Activated naive CD4-positive, alpha-beta T cell treated with anti-CD3 and anti-CD28 coated beads for 36 hours (primary cell): Measurements from ENCODE around the gene ZNF205. TPM values are rescaled to one million over a fixed set of nuclear protein-coding genes. Genes with fewer than 3 reads are reported as not detected.

Experiments
- CTCF ChIA-PET: fragments of 350-600 bp; sonication (Branson Sonifier 250); formaldehyde crosslinking; loops from one replicate; lab custom pipeline; 2021; ENCODE audit warnings: antibody characterized with exemption; lab: Charles Lee
- DNase-seq: peaks from one replicate; pipeline ENCODE4 v3.0.0-alpha.2; 2020
- H3K27ac Mint-ChIP-seq: one replicate; pipeline ENCODE4 v1.8.0; 2021; ENCODE audit warnings: mild to moderate bottlenecking, mixed read lengths
- H3K27me3 Mint-ChIP-seq: one replicate; pipeline ENCODE4 v1.8.0; 2021; ENCODE audit warnings: low read depth, mixed read lengths
- H3K36me3 Mint-ChIP-seq: one replicate; pipeline ENCODE4 v1.8.0; 2021; ENCODE audit warnings: low read depth, mixed read lengths
- H3K4me1 Mint-ChIP-seq: one replicate; pipeline ENCODE4 v1.8.0; 2021; ENCODE audit warnings: low read depth, mixed read lengths
- H3K4me3 Mint-ChIP-seq: one replicate; pipeline ENCODE4 v1.8.0; 2021; ENCODE audit warnings: mild to moderate bottlenecking, moderate library complexity, mixed read lengths
- H3K9me3 Mint-ChIP-seq: one replicate; pipeline ENCODE4 v1.8.0; 2021; ENCODE audit warnings: mixed read lengths
- intact Hi-C: fragments of 100-400 bp; cut with micrococcal nuclease; formaldehyde crosslinking; loops from one replicate; pipeline ENCODE4 v1.15.1; 2023
- total RNA-seq, 2 experiments: library from RNA; stranded (reverse); gene quantifications; one replicate each; pipeline ENCODE4 v1.2.3, GENCODE V29; 2021

Gene ZNF205
- total RNA-seq, 2 experiments from 2014 or later: 0.25 TPM; not detected in 1

DNA sequence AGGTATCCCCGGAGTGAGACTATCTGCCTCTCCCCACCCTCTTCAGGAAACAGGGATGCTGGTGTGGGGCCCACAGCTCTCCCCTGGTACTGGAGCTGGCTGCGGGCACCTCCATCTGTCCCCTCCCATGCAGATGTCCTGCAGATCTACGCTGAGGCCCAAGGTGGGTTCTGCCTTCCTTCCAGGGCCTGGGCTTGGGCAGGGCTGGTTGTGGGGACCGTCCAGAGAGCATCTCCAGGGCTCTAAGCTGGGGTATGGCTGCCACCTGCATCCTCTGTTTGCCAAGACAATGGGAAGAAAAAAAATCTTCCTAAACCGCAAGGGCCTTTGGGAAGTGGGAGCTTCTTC, 35.3 kb downstream of the ZNF205 start:
- DNase-seq: no peak
- Mint-ChIP-seq H3K9me3 (no peaks in the 10 kb centered on the region), H3K27me3 (peaks cover 4% of the 10 kb centered on the region), H3K27ac (no peak overlapping the region), H3K4me1 (peaks cover 19% of the 10 kb centered on the region), H3K36me3 (peaks cover 4% of the 10 kb centered on the region), H3K4me3 (no peak overlapping the region)
- CTCF ChIA-PET: interaction anchor here (0.6 to 8.2 kb wide), 10 partner anchors 13 to 116 kb away, joined by 3 to 62 read pairs (median 4); partner anchors contain the start of gene ZNF213
- intact Hi-C loops: no loop called here

DNA sequence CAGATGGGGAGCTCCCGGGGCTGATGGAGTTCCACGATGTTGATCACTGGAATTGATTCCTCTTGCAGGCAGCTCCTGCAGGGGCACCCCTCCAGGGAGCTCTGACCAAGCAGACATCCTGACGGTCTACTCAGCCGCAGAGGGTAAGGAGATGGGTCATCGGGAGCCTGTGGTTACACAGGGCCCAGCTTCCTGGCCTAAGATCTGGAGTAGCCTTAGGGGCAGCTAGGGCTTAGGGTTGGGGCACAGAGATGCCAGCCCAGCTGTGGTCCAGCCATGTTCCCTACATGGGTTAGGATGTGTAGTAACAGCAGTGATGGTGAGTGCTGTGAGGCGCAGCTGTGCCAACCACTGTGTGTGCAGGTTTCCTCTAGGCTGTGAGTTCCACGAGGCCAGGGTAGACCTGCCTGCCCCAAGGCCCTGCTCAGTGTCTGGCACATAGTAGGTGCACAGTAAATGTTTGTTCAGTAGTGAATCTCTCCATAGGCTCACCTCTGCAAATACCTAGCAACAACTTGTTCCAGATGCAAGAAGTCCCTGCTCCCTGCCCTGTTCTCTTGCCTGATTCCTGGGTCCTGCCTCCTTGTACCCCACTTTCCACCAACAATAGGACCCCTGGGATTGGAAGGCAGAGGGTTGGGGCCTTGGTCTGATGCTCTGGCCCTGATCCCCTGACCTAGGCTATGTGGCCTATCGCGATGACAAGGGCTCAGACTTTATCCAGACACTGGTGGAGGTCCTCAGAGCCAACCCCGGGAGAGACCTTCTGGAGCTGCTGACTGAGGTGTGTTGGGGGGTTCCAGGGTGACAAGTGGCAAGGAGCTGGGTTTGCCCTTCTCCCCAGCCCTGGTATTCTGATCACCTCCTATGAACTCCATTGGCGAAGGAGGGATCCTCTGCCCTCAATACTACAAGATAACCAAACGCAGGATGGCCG, 36.1 kb downstream of the ZNF205 start:
- CTCF ChIA-PET: interaction anchor here (0.6 to 8.2 kb wide), 12 partner anchors 13 to 129 kb away, joined by 3 to 62 read pairs (median 3); partner anchors contain the start of gene ZNF213
- intact Hi-C loops: no loop called here
- H3K27me3 Mint-ChIP-seq: peaks cover 4% of the 10 kb centered on the region
- no peaks in the 10 kb centered on the region for H3K9me3 Mint-ChIP-seq
- H3K4me1 Mint-ChIP-seq: peaks cover 21% of the 10 kb centered on the region
- H3K27ac Mint-ChIP-seq: no peak overlapping the region
- H3K36me3 Mint-ChIP-seq: peaks cover 4% of the 10 kb centered on the region
- peak overlapping the region; percentile 88 for H3K4me3 Mint-ChIP-seq
- DNase-seq: no peak

DNA sequence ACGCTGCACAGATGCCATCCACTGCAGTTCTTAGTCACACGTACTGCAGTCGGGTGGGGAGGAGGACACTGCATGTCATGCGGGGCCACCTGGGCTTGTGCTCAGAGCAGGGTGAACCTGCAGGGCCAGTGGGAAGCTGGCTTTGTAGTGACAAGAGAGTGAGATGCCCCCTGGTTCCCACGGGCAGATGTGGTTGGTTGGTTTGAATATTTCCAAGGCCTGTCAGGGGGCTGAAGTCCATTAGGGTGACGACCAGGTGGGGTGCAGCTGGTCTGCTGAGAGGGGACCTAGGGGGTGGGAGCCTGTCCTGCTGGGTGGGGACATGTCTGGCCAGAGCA, 36.8 kb downstream of the ZNF205 start:
- Mint-ChIP-seq H3K27me3 (peaks cover 4% of the 10 kb centered on the region), H3K27ac (no peak overlapping the region), H3K4me1 (peaks cover 21% of the 10 kb centered on the region), H3K36me3 (peaks cover 4% of the 10 kb centered on the region), H3K9me3 (peaks cover under 1% of the 10 kb centered on the region), H3K4me3 (peak overlapping the region; percentile 88)
- no peak for DNase-seq
- intact Hi-C loops: no loop called here
- CTCF ChIA-PET: interaction anchor here (0.8 to 8.2 kb wide), 7 partner anchors 13 to 130 kb away, joined by 3 to 62 read pairs (median 4); partner anchors contain the start of gene ZNF213

DNA sequence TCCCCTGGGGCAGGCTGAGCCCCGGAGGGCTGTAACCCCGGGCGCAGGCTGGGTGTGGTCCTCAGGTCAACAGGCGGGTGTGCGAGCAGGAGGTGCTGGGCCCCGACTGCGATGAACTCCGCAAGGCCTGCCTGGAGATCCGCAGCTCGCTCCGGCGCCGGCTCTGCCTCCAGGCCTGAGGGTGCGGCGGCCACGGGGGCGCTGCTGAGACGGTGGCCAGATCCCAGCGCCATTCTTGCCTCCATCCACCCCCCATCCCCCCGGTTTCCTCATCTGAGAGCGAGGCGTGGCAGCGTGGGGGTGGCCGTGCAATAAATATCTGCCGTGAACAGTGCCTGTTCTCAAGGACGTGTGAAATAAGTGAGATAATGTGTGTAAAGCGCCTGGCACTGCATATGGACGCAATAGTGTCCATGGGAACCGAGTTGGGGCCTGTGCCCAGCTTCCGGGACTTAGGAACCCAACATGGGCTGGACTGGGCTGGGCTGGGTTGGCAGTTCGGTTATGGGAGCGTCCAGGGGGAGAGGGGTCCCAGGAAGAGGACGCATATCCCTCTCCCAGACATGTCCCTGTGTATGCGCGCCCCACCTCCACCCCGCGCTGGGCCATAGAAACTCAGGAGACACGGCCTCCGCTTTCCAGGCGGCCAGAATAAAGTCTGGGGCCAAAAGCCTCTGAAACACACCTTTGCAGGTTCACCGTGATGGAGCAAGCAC, 37.4 kb downstream of the ZNF205 start:
- H3K9me3 Mint-ChIP-seq: peaks cover 2% of the 10 kb centered on the region
- intact Hi-C loops: loop anchor here (1.0 to 10.0 kb wide), 8 partner anchors 9 to 428 kb away; partner anchors contain the start of genes FLYWCH1, NLRC3, OR1F1 and ZNF263
- peaks cover 4% of the 10 kb centered on the region for H3K36me3 Mint-ChIP-seq

DNA sequence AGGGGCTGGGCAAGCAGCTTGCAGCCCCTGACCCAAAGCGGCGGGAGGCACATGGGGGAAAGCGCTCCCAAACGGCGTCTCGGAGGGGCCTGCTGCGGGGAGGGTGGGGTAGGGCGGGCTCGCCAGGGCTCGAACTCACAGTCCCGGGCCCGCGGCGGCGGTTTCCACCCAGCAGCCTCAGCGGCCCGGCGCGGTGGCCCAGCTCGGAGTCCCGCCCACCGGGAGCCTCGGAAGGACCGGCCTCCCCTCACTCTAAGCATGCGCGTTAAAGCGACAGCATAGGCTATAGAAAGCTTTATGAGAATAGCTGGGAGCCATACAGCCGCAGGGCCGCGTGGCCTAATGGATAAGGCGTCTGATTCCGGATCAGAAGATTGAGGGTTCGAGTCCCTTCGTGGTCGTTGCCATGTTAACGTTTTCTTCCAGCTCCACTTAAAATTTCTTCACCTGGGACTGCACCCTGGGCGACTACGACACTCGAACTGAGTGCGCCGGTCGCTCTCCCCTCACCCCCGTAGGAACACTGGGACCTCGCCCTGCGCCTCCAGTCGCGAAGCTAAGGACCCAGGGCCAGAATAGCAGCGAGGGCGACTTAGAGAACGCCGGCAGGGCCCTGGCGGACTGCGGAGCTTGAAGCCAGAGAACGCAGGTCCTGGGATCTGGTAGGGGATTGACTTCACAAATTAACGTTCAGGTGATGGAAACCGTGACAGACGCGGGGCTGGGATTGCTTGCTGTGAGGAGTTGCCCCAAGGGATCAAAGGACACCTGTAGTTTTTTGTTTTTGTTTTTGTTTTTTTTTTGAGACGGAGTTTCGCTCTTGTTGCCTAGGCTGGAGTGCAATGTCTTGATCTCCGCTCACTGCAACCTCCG, 38.2 kb downstream of the ZNF205 start:
- intact Hi-C loops: loop anchor here (1.0 to 10.0 kb wide), 8 partner anchors 8 to 427 kb away; partner anchors contain the start of genes FLYWCH1, NLRC3, OR1F1 and ZNF263
- H3K27ac Mint-ChIP-seq: peak overlapping the region; percentile 86
- peaks cover 21% of the 10 kb centered on the region for H3K4me1 Mint-ChIP-seq
- CTCF ChIA-PET: interaction anchor here (0.5 to 8.2 kb wide), 15 partner anchors 15 to 631 kb away, joined by 3 to 62 read pairs (median 3); partner anchors contain the start of gene ZNF213
- peaks cover 4% of the 10 kb centered on the region for H3K36me3 Mint-ChIP-seq
- H3K4me3 Mint-ChIP-seq: peak overlapping the region; percentile 88
- peaks cover 4% of the 10 kb centered on the region for H3K27me3 Mint-ChIP-seq
- DNase-seq: peak; percentile 100
- peaks cover 2% of the 10 kb centered on the region for H3K9me3 Mint-ChIP-seq

More for the DNA sequence above, 37.4 kb downstream of the ZNF205 start:
- Mint-ChIP-seq H3K4me1 (peaks cover 21% of the 10 kb centered on the region), H3K27me3 (peaks cover 4% of the 10 kb centered on the region), H3K4me3 (peak overlapping the region; percentile 88), H3K27ac (peak overlapping the region; percentile 86)
- CTCF ChIA-PET: interaction anchor here (0.5 to 8.2 kb wide), 18 partner anchors 13 to 630 kb away, joined by 3 to 62 read pairs (median 3); partner anchors contain the start of gene ZNF213
- DNase-seq: peak; percentile 77

DNA sequence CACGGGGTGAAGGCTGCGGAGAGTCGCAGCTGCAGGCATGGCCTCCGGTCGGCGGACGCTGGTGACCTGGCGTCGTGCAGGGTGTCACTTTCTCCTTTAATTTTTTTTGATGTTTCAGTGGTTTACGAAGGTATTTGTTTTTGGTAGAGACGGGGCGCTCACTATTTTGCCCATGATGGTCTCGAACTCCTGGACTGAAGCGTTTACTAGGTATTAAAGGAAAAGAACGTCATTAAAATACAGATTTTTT, 39.6 kb downstream of the ZNF205 start:
- intact Hi-C loops: loop anchor here (5.0 to 10.0 kb wide), 2 partner anchors 237 to 425 kb away; partner anchors contain the start of genes FLYWCH1 and NLRC3
- Mint-ChIP-seq H3K27ac (peak overlapping the region; percentile 95), H3K9me3 (peaks cover 2% of the 10 kb centered on the region), H3K4me3 (peak overlapping the region; percentile 83), H3K27me3 (peaks cover 4% of the 10 kb centered on the region), H3K4me1 (peaks cover 21% of the 10 kb centered on the region), H3K36me3 (peaks cover 4% of the 10 kb centered on the region)
- CTCF ChIA-PET: interaction anchor here (1.1 to 1.3 kb wide), 2 partner anchors 74 to 120 kb away, joined by 3 read pairs; no protein-coding TSS in a partner anchor
- DNase-seq: peak; percentile 56

DNA sequence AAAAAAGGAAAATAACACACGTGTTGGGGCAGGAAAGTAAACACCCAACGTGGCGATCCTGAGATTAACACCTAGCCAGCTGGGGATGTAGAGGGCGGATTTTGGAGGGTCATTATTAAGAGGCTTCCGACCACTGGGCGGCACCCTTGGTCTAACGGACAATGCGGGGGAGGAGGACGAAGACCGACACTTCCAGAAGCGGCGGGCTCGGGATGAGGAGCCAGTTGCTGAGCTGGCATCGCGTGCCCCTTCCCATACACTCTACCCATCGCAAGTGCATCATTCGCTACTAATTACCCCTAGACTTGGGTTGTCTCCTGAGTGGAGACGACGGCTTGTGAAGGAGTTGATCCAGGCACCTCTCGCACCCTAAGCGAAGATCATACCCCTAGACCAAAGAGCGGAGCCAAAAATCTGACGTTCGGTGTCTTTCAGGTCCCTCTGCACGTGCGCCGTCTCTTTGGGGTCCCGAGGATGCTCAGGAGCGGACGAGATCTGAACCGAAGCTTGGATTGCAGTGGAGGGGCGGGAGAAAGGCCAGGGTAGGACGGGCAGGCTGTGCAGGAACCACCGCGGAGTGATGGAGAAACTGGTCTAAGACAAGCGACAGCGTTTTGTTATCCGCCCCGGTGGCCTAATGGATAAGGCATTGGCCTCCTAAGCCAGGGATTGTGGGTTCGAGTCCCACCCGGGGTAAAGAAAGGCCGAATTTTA, 40.0 kb downstream of the ZNF205 start:
- Mint-ChIP-seq H3K4me1 (peaks cover 23% of the 10 kb centered on the region), H3K9me3 (peaks cover 2% of the 10 kb centered on the region), H3K4me3 (peak overlapping the region; percentile 83), H3K27me3 (peaks cover 4% of the 10 kb centered on the region), H3K36me3 (peaks cover 4% of the 10 kb centered on the region), H3K27ac (peak overlapping the region; percentile 95)
- CTCF ChIA-PET: interaction anchor here (1.1 to 1.3 kb wide), 2 partner anchors 75 to 120 kb away, joined by 3 read pairs; no protein-coding TSS in a partner anchor
- peak; percentile 96 for DNase-seq
- intact Hi-C loops: loop anchor here (5.0 to 10.0 kb wide), 2 partner anchors 238 to 425 kb away; partner anchors contain the start of genes FLYWCH1 and NLRC3

DNA sequence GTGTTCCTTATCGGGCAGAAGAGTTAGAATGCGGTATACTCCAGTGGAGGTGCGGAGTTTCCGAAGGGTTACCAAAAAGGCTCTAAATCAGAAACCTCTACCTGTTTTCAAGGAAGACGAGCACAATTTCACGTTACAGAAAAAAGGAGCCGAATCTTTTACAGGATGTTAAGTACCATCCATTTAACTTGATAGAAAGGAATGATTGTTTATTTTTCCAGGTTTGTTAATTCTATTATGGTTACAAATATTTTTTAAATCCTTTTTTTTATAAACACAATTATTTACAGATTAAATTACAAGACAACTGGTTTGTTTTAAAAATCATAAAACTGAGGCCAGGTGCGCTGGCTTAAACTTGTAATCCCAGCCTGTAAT, 40.6 kb downstream of the ZNF205 start:
- peaks cover 4% of the 10 kb centered on the region for H3K36me3 Mint-ChIP-seq
- H3K27me3 Mint-ChIP-seq: peaks cover 8% of the 10 kb centered on the region
- CTCF ChIA-PET: interaction anchor here (1.1 to 1.3 kb wide), 2 partner anchors 75 to 121 kb away, joined by 3 read pairs; no protein-coding TSS in a partner anchor
- H3K27ac Mint-ChIP-seq: peak overlapping the region; percentile 95
- peaks cover 27% of the 10 kb centered on the region for H3K4me1 Mint-ChIP-seq
- peak overlapping the region; percentile 83 for H3K4me3 Mint-ChIP-seq
- DNase-seq: no peak
- H3K9me3 Mint-ChIP-seq: peaks cover 2% of the 10 kb centered on the region
- intact Hi-C loops: loop anchor here (5.0 to 10.0 kb wide), 2 partner anchors 238 to 424 kb away; partner anchors contain the start of genes FLYWCH1 and NLRC3

DNA sequence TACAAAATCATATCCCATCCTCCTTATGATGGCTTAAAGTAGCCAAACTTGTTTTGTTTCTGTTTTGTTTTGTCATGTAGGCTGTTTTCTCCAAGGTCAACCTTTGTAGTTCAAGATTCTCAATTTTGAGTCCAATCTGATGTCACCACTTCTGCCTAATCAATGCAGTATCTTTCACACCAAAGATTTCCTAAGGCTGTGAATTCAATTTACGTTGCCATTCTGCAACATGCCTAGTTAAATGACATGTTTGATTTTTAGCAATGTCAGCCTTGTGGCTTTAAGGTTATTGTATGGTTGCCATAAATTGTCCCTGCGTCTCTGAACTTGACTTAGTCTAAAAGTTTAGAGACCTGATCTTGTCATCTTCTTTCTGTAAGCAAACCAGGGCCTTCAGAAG, 42.8 kb downstream of the ZNF205 start:
- intact Hi-C loops: loop anchor here (10.0 kb wide), 1 partner anchor 240 kb away; the partner anchor contains the start of gene FLYWCH1
- peaks cover 32% of the 10 kb centered on the region for H3K4me1 Mint-ChIP-seq
- H3K27me3 Mint-ChIP-seq: peaks cover 10% of the 10 kb centered on the region
- DNase-seq: no peak
- H3K36me3 Mint-ChIP-seq: peaks cover 4% of the 10 kb centered on the region
- H3K4me3 Mint-ChIP-seq: no peak overlapping the region
- CTCF ChIA-PET: interaction anchor here (1.3 kb wide), 1 partner anchor 11 kb away, joined by 3 read pairs; no protein-coding TSS in a partner anchor
- H3K9me3 Mint-ChIP-seq: peaks cover 2% of the 10 kb centered on the region
- H3K27ac Mint-ChIP-seq: no peak overlapping the region

DNA sequence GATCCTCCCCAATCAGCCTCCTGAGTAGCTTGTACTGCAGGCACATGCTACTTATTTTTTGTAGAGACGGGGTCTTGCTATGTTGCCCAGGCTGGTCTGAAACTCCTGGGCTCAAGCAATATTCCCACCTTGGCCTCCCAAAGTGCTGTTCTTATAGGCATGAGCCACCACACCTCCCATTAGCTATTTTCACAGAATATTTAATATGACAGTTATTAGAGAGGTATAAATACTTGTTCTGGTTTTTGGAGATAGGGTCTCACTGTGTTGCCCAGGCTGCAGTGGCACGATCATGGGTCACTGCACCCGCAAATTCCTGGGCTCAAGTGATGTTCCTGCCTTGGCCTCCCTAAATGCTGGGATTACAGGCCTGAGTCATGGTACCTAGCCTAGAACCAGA, 43.6 kb downstream of the ZNF205 start:
- intact Hi-C loops: loop anchor here (10.0 kb wide), 1 partner anchor 241 kb away; the partner anchor contains the start of gene FLYWCH1
- H3K4me1 Mint-ChIP-seq: peaks cover 27% of the 10 kb centered on the region
- H3K27ac Mint-ChIP-seq: no peak overlapping the region
- peaks cover 4% of the 10 kb centered on the region for H3K36me3 Mint-ChIP-seq
- CTCF ChIA-PET: interaction anchor here (1.3 kb wide), 1 partner anchor 10 kb away, joined by 3 read pairs; no protein-coding TSS in a partner anchor
- peaks cover 2% of the 10 kb centered on the region for H3K9me3 Mint-ChIP-seq
- H3K27me3 Mint-ChIP-seq: peaks cover 10% of the 10 kb centered on the region
- no peak overlapping the region for H3K4me3 Mint-ChIP-seq
- DNase-seq: no peak
